Inflammatory macrophage treated with lipopolysaccharide for 1 hour (primary cell): ENCODE results near the gene PGAP3.

Experiments used
- DNase-seq, 2 donors: peaks; one replicate each; pipeline ENCODE4 v3.0.0-alpha.2; 2020 to 2022

PGAP3 gene

DNA sequence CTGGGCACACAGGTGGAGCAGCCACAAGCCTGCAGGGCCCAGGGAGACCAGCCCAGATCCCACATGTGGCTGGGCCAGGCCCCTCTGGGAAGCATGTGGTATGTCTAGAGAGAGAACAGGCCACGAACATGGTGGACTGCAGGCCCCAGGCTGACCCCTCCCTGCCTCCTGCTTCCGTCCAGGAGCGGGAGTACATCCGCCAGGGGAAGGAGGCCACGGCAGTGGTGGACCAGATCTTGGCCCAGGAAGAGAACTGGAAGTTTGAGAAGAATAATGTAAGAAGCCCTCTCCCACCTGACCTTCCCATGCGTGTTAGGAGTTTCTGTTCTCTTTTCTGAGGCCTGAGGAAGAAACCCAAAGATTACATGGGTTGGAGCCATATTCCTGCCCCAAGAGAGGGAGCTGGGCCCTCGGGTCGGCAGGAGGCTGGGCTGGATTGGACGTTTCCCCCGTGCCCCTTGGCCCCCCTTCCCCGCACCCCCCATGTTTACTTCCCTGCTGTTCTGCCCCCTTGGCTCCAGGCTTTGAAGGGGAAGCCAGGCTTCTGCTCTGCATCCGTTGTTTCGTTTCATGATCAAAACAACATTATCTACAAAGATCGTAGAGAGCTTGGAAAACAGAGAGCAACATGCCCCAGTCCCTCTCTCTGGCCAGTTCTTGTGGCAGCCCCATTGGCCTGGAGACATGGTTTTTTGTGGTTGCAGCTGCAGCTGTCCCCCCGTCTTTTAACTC lies 28.4 kb downstream of the PGAP3 start:
- peak in 1 of 2 donors; percentile 36 for DNase-seq

DNA sequence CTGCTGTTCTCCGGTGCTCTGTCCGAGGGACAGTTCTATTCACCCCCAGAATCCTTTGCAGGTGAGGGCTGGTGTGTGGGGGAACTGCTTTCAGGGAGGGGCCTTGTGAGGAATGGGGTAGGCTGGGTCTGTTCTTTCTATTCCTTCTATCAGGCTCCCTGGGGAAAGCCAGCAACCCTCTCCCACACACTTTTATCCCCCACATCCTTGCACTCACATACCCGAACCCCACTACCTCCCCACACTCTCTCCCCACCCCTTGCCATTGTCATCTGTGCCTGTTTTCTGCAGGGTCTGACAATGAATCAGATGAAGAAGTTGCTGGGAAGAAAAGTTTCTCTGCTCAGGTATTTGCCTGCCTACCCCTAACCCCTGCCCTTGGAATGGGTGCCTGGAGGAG lies 29.1 kb downstream of the PGAP3 start:
- DNase-seq: no peak

DNA sequence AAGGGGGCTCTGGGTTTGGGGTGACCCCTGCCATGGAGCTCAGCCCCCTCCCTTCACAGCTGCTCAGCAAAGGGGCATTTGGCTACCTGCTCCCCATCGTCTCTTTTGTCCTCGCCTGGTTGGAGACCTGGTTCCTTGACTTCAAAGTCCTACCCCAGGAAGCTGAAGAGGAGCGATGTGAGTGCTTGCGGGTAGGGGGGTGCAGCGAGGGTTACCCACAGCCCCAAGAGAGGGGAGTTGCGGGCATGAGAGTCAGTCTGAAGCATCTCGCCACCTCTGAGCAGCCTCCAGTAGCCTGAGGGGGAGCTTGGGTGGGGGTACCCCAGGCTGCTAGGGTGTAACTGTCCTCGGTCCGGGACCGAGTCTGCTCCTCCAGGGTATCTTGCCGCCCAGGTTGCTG lies 29.5 kb downstream of the PGAP3 start:
- no peak for DNase-seq

- DNase-seq: no peak
Observed at GRCh38 chr17:39655105-39655504, 32.8 kb downstream of the PGAP3 start.

GRCh38 chr17:39653662-39654331 lies 34.1 kb downstream of the PGAP3 start:
- DNase-seq: peak; percentile 44 to 90

- DNase-seq: no peak
Observed at GRCh38 chr17:39653316-39653661, 34.6 kb downstream of the PGAP3 start.

DNA sequence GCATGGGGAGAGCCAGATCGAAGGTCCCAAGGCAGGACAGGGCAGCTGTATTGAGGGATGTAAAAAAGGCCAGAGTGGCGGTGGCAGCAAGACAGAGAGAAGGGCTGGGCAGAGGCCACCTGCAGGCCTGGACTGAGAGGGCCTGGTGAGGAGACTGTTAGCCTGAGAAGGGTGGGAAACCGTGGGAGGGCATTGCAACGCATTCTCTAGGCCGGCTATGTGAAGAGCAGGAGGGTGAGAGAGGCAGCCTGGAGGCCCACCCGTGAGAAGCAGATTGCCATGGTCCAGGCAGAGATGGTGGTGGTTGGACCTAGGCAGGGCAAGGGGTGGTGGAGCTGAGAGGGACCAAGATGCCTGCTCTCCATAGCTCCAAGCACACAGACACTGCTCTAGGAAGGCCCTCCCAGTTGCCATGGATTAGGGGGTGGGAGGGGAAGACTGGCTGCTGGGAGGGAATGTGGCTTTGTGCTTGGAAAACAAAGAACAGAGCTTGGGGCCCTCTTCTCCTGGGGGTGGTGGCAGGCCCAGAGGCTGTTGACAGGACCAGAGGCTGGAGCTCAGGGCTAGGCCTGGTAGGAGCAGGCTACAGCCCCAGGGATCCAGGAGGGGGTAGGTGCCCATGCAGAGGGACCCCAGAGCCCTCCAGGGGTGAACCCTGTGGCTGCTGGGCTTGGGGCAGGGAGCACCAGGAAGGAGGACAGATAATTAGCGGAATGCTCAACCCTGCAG lies 35.1 kb downstream of the PGAP3 start:
- no peak for DNase-seq

GRCh38 chr17:39651923-39652586 lies 35.8 kb downstream of the PGAP3 start:
- DNase-seq: no peak

DNA sequence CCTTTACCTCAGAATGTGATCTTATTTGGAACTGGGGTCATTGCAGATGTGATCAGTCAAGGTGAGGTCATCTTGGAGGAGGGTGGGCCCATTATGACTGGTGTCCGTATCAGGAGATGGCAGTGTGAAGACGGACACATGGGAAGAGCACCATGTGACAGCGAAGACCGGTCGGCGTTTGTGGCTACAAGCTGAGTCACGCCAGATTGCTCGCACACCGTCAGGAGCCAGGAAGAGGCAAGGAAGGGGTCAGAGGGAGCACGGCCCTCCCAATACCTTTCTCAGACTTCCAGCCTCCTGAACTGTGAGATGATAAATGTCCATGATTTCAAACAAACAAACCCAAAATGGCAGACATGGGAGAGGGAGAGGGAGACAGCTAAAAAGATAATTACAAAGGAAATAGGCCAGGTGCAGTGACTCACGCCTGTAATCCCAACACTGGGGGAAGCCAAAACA lies 37.7 kb downstream of the PGAP3 start:
- peak in 1 of 2 donors; percentile 5 for DNase-seq

GRCh38 chr17:39648616-39649366 lies 39.1 kb downstream of the PGAP3 start:
- peak; percentile 65 to 67 for DNase-seq

DNA sequence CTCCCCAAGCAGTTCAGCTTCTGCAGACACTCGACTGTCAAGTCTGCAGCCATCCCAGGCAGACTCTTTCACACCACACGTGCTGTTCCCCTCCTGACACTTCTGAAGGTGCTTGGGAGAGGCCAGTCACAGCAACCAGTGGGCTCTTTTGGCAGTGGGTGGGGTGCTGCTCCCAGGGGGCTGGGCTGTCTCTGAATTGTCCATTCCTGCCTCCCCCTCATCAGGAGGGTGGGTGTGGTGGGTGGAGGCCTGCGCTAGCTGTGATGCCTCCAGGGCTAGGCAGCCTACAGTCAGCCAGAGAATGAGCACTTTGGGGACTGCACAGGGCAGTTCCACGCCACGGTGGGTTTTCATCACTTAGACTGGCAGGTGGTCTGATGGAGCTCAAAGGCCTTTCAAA lies 40.6 kb downstream of the PGAP3 start:
- DNase-seq: no peak

- DNase-seq: no peak
Observed at GRCh38 chr17:39643271-39643670, 44.6 kb downstream of the PGAP3 start.

DNA sequence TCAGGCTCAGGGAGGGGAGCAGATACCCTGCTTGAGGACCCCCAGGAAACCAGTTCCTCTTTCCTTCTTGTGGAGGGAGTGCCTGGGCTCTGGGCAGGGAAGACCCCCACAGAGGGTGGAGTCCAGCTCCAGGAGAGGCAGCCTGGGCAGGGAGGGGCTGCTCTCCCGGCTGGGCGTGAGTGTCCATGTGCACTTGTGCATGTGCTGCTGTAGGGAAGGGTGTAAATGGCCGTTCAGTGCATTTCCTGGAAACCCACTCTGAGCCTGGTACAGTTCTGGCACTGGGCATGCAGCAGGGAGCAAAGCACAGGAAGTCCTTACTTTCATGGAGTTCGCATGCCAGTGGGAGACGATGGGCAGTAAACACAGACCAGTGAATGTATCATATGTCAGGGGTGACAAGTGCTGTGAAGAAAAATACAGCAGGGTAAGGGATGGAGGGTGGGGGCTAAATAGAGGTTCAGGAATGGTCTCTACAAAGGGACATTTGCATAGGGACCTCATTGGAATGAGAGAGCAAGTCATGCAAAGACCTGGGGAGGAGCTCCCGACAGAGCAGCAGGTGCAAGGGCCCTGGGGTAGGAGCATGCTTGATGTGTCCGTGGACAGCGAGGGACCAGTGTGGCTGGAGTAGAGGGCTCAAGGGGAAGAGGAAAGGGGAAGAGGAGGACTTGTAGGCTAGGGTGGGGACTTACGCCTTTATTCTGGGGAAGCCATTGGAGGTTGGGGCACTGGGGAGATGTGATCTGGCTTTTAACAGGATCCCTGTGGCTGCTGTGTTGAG lies 45.4 kb downstream of the PGAP3 start:
- DNase-seq: no peak

DNA sequence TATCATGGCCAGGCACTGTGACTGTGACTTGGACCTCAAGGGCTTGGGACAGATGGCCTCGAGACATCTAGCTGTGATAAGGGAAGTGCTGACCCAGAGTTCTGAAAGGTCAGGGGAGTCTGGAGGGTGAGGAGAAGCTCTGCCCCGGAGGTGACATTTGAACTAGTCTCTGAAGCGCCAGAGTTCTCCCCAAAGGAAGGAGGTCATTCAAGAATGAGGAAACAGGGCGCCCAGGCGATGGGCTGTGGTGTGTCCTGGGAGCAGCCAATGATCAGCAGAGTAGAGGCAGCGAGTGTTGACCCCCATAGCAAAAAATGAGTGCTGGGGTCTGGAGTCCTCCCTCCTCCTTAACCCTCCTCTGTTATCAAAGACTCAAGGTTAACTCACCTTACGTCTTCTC lies 46.0 kb downstream of the PGAP3 start:
- peak; percentile 51 to 57 for DNase-seq

DNA sequence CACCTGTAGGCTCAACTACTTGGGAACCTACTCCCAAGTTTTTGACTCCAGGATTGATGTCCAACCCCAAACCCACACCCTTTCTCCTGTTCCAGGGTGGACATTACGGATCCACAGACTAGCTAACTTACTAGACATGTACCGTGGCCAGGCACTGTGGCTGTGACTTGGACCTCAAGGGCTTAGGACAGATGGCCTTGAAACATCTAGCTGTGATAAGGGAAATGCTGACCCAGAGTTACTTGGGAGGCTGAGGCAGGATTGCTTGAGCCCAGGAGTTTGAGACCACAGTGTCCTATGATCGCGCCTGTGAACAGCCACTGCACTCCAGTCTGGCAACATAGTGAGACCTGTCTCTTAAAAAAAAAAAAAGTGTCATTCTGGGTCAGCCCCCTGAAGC lies 46.8 kb downstream of the PGAP3 start:
- no peak for DNase-seq

DNA sequence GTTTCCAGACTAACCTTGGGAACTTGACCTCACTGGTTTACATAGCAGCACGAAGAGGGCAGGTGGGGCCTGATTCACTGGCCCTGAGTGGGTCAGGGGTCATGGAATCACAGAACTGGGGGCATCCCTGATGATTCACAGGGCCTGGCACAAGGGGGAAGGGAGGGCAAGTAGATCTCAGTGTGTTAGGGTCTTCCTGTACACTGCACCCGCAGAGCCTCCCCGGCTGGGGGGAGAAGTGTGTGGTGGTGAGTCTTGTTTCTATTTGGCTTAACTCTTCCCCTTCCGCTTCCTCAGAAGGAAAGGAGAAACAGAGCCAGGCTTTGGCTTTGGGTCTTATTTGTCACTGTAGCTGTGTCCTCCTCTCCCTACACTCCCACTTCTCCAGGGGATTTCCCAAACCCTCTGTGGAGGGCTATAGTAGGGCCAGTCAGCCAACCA lies 47.2 kb downstream of the PGAP3 start:
- DNase-seq: peak; percentile 57 to 62

GRCh38 chr17:39639566-39640458 lies 48.0 kb downstream of the PGAP3 start:
- no peak for DNase-seq

GRCh38 chr17:39639043-39639442 lies 48.8 kb downstream of the PGAP3 start:
- no peak for DNase-seq

DNA sequence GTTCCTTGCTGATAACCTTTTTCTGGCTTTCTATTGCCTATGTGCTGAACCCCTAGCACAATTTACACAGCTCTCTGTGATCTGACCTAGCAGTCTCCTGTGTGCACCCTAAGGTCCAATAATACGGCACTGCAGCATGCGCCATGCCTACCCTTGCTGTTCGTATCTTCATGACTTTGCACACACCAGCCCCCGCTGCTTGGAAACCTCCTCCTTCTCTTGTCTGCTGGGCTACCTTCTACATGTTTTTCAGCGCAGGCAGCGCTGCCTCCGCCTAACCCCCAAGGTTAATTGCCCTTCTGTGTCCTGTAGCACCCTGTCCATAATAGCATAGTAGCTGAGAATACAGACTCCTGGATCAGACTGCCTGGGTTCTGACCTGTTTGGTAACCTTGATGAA lies 49.5 kb downstream of the PGAP3 start:
- DNase-seq: no peak

DNA sequence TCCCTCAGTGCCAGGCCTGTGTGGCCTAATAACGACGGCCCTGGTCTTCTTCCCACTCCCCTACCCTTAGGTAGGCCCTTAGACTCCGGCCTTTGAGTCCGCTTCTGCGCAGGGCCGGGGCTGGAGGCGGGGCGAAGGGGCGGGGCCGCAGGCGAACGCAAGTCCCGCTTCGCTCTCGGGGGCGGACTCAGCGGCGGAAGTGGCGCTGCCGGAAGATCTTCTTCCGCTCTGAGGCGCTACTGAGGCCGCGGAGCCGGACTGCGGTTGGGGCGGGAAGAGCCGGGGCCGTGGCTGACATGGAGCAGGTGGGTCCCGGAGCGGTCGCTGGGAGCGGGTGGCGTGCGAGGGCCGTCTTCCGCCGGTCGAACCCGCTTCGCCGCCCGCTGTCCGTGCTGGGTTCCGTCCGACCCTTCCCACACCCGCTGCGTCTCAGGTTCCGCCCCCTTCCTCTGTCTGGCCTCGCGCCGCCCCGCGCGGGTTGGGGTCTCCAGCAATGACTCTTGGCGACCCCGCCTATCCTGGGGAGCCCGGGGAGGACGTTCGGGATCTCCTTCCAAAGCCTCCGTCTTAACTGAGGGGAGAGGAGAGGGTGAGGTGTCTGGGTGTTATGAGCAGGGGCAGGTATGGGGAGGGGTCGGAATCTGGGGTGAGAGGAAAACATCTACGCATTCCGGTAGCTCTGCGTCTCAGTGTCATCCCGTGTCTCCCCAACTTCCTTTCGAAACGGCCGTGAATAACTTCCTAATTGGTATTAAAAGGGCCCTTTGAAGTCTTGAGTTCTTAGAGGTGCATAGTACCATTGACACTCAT lies 50.7 kb downstream of the PGAP3 start, which contains the start of gene STARD3:
Gene STARD3, plus strand, starts transcription at position 218 of the 810 bp plus-strand sequence. CDS start 16,388 bp downstream, outside the sequence.
- peak; percentile 84 for DNase-seq
